HG03520 (cell line): Measurements from ENCODE around the gene ERC2.
"Not testable (repeated sequence)": the region's sequence is repeated elsewhere in the genome, so short reads cannot be mapped to it uniquely, and the experiment has no call there.

Source experiments
- ATAC-seq: cut with Tn5 transposase; IDR thresholded peaks from one replicate; pipeline ENCODE4 v1.9.1; 2021; ENCODE audit warnings: mild to moderate bottlenecking, moderate library complexity; ENCODE audit not compliant: unreplicated experiment

The ERC2 gene

GRCh38 chr3:55519019-55519418 is 949.2 kb downstream of the ERC2 start:
- no peak for ATAC-seq

- ATAC-seq, result no peak
These were observed 949.8 kb downstream of the ERC2 start for GRCh38 chr3:55518451-55518850.

DNA sequence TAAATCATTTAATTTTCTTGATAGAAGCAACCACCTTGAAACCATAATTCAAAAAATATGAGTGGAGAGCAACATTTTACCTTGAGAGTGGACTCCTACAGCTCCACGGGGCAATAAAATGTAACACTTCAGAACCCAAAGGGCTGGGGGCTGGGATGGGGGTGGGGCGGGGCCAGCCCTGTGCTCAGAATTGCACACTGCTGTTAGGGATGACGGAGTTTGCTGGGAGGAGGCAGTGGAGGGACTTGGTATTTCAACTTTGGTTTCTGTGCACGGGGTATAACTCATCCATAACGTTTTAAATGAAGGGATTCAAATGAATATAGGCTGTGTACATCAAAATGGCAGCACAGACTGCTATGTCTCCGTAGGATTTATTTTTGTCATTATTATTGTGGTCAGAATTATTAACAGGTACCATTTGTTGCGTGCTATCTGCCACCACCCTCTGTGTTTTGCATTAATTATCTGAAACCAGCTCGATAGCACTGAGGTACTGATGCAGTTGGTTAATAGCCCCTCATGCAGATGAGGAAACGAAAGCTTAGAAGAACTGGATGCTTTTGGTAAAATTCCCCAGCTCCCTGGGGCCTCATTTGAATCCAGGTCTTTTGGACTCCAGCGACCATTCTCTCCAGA is 951.8 kb downstream of the ERC2 start:
- no peak for ATAC-seq

- ATAC-seq, result no peak
These were observed 952.6 kb downstream of the ERC2 start for GRCh38 chr3:55515550-55516246.

DNA sequence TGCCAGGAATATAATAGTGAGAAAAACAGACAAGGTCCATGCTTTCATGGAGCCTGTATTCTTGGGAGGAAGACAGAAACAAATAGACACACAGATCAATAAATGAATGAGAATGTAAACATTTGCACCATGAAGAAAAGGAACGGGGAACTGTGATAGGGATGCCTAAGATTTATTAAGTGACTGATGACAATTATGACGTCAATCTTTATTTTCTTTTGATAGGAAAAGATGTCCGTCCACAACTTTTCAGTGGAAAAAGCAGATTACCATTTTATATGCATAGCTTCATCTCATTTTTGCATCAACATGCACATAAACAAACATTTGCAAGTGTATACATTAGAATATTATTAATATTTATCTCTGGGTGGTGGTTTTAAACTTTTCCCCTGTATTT is 953.3 kb downstream of the ERC2 start:
- no peak for ATAC-seq

DNA sequence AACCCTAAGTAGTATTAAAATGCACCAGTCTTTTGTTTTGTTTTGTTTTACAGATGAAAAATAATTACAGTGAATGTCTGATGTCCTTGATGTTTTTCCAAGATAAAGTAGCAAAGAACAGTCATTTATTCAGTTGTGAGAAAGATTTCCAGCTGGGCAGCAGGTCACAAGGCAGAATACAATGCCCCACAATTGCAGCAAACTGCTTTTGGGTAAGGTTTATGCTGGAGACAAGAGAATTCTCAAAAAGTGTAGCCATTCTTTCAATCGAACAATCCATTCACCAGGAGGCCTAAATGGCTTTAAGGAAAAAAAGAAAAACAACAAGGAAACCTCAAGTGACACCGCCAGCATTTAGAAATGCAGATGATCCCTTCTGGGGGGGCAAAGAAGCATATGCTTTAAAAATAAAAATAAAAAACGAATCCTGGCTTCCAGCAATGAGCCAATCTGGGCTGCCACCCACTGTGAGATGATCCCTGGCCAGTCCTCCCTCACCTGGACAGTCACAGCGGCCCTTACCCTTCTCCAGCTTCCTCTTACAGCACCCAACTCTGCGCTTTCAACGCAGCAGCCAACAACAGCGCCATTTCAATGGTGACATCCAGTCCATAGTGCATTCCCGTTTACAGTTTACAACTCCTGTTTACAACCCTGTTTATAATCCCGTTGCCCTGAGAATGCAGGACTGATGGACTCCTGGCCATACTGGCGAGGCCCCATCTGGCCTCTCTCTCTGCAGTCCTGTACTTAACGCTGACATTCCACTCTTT is 955.5 kb downstream of the ERC2 start:
- ATAC-seq, result no peak

GRCh38 chr3:55511895-55512570 is 956.2 kb downstream of the ERC2 start:
- ATAC-seq, result no peak

GRCh38 chr3:55508335-55508734 is 959.9 kb downstream of the ERC2 start:
- ATAC-seq, result no peak

GRCh38 chr3:55507808-55508207 is 960.5 kb downstream of the ERC2 start:
- ATAC-seq, result no peak

DNA sequence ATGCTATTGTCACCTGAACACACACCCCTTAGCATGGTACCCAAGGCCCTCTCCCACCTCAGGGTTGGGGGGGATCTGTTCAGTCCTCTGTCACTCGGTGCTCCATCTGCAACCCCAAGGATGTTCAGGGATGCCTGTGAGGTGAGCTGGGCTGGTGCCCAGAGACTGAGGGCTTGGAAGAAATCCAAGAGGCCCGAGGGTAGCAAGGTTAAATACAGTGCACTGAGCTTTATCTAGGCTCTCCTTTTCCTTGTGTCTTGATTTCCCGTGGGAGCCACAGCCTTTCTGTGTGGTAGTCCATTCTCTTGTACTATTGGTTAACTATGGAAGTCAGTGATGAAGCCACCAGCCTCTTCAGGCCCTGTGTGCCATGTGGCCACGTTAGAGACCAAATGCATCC is 962.5 kb downstream of the ERC2 start:
- ATAC-seq, result no peak

GRCh38 chr3:55505102-55505501 is 963.2 kb downstream of the ERC2 start:
- ATAC-seq, result not testable (repeated sequence)

DNA sequence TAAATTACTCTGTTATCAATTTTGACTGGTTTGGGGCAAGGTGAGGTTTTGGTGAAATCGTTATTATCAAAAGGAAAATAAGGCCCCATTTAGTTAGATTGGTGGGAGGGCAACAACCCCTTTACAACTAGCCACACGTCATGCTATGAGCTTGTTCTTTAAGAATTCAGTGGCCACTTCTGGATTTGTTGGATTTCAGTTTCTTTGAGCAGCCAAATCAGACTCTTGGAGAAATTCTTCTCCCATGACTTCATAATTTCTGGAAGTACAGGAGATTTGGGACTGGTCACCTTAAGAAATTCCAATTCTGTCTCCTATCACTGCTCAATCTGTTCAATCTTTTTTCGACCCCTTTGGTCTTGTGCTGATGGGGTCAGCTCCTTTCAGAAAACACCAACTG is 966.4 kb downstream of the ERC2 start:
- ATAC-seq, result no peak

DNA sequence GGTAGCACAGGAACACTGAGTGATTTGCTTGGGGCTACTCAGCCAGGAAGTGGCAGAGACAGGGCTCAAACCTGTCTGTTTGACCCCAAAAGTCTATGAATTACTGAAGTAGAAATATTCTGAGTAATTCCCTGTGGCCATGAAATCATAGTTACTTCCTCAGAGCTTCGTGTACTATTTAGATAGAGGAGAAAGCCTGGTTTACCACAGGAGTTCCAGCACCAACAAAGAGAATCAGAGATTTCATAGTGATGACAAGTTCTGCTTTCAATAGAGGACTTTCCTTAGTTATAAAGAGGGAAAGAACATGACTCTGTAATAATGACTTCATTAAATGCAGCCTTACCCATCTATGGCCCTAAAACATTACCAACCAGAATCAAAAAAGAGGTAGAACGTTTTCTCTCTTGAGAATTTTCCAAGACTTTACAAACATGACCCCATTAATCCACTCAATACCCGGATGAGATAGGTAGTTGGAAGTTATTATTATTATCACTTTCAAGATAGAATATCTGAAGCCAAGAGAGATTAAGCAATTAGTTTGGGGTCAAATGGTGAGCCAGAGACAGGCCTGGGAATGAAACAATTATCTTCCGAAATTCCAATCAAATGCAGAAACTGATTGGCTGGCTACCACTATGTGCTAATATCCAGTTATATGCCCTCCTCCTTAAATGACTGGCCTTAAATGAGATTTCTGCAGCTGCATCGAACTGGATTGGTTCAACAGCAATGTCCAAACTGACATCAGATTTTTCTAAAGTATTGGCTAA is 967.5 kb downstream of the ERC2 start:
- no peak for ATAC-seq

GRCh38 chr3:55498520-55498919 is 969.7 kb downstream of the ERC2 start:
- no peak for ATAC-seq

DNA sequence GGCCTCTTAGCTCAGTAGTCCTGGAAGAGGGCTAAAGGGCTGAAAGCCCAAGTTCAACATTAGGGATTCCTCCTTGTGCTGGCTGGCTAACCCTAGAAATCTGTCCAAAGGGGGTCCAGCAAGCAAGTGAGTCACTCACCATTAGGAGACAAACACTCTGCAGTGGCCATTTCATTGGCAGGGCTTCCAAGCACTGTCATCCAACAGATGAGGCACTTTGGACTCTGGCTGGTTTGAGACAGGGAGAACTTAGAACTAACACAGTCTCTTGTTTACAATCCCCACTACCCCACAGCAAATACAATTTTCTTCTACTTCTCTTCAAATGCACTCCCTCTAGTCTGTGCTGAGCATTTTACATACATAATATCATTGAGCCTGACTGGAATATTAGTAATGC is 971.0 kb downstream of the ERC2 start:
- no peak for ATAC-seq

DNA sequence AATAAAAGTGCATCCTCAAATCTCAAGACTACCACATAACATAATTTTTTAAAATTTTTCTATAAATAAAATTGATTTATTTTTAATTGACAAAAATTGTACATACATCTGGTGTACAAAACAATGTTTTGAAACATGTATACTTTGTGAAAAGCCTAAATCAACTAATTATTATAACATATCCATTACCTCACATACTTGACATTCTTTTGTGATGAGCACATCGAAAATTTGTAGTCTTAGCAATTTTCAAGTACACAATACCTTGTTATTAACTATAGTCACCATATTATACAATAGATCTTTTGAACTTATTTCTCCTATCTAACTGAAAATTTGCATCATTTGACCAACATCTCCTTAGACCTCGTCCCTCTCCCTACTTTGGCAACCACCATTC is 973.3 kb downstream of the ERC2 start:
- ATAC-seq, result no peak

GRCh38 chr3:55492976-55493375 is 975.3 kb downstream of the ERC2 start:
- ATAC-seq, result no peak

GRCh38 chr3:55491296-55491816 is 976.9 kb downstream of the ERC2 start:
- ATAC-seq, result no peak

DNA sequence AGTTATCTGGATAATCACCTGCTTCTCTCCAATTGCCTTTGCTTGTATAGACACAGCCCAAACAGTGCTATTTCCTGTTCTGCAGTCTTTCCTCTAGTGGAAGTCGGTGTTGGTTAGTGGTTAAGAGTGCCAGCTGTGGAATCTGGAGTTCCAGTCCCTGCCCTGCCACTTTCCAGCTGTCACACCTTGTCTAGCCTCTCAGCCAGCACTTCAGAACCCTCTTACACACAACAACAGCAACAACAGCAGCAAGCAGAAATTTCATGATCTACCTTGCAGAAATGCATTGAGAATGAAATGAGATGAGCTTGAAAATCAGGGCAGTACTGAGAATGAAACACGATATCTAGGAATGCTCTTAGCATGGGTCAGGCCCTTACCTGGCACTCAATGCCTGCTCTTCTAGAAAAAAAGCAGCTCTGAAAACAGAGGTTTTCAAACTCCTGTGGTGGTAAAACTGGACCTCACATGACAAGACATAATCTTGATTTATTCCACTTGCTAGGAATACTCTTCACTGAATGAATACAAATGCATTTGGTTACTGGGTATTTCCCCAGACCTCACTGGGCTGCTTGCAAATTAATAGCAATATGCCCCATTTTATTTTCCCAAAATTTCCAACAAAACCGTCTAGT is 977.9 kb downstream of the ERC2 start:
- ATAC-seq, result no peak

DNA sequence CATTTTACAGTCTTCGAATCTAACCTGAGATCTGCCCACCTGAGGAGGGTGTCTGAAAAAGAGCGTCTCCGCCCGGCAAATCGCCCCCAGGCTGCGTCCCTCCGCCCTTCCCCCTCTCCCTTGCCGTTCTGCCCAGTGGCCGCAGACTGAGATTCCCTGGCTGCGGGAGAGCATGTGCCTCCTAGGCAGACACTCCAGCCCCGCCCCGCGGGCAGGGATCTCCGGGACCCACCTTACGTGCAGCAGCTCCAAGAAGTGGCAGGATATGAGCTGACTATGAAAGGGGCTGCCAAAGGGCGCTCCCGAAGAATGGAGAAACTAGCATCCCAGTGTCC is 978.5 kb downstream of the ERC2 start:
- ATAC-seq, result no peak
